HTR-8/SVneo (cell line): ENCODE measurements around the gene G6PC2.
"Not testable (repeated sequence)": the region's sequence is repeated elsewhere in the genome, so short reads cannot be mapped to it uniquely, and the experiment has no call there.

ENCODE experiments used
- DNase-seq: peaks from one replicate; pipeline ENCODE4 v3.0.0; 2011; ENCODE audit warnings: low spot score, mixed read lengths; ENCODE audit not compliant: insufficient read length
- FAIRE-seq: peaks from 2 replicates; lab custom pipeline; 2011; peaks lifted over from hg19 to GRCh38; lab: Jason Lieb, UNC

The G6PC2 gene, protein sequence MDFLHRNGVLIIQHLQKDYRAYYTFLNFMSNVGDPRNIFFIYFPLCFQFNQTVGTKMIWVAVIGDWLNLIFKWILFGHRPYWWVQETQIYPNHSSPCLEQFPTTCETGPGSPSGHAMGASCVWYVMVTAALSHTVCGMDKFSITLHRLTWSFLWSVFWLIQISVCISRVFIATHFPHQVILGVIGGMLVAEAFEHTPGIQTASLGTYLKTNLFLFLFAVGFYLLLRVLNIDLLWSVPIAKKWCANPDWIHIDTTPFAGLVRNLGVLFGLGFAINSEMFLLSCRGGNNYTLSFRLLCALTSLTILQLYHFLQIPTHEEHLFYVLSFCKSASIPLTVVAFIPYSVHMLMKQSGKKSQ

DNA sequence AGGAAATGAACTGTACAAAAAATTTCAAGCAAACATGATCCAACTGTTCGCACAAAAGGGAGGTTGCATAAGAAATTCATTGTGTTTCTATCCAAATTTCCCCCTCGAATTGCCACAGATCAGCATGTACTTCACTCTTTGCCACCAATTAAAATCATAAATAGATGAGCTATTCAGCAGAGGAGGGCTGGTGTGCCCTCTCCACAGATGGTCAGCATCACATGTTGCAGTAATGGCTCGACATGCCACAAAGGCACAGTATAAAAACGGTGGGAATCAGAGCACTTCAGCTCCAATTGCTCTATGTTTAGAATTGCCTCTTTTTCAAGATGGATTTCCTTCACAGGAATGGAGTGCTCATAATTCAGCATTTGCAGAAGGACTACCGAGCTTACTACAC is at the start of gene G6PC2:
TSS of gene G6PC2 (plus strand) at position 289 of the 400 bp plus-strand sequence. CDS start at position 330, 41 bp downstream.
- DNase-seq (no peak), FAIRE-seq (no peak)

DNA sequence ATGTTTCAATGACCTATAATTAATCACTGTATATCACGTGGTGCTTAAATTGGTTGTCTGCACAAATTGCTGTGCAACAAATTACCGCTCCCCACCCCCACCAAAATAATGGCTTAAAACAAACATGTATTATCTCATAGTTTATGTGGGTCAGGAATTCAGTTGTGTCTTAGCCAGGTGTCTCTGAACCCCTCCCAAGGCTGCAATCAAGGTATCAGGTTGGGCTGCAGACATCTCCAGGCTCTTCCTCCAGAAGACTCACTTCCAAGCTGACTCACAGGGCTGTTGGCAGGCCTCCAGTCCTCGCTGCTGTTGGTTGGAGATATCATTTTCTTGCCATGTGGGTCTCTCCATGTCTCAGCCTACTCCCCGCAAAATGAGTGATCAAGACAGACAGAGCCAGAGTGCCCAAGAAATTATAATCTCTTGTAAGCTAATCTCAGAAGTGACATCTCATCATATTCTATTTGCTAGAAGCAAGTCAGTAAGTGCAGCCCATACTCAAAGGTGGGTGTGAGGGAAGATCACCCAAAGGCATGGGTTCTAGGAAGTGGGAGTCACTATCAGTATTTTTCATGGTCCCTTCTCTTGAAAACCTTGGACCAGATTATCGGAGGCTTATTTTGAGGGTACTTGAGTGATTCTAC is 49.3 kb upstream of the G6PC2 start:
- DNase-seq (peak; percentile 41), FAIRE-seq (no peak)

DNA sequence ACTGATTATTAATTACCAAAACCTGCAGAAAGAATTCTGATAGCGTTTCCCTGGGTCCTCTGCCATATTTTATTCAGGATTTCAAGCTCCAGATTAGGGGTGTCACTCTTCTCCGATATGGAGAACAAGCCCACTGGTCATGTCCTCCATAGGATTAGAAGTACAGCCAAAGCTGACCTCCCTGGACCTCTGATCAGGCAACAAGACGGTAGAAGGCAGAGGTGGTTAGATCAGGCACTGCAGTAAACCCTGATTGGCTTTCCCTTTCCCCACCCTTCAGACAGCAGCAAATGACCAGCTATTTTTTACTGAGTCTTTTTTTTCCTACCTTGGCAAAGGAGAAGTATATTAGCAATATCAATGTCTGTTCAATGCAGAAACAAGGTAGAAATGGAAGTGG is 48.6 kb upstream of the G6PC2 start:
- FAIRE-seq, result no peak
- DNase-seq, result no peak

DNA sequence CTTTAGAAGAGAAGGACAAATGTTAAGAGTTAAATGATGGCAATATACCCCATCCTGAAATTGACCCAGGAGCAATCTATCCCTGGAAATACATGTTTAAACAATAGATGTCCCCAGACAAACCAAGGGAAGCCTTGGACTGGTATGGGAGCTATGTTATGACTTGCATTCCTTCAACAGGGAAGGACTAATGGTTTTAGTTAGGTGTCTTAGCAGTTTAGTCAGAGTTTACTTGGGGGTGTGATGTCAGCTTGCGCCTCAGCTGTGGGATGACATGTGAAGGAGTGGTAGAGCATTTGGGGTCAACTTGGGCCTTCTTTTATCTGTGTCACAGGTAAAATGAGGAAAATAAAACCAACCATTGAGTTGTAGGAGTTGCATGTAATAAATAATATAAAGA is 47.6 kb upstream of the G6PC2 start:
- FAIRE-seq, result no peak
- DNase-seq, result no peak

DNA sequence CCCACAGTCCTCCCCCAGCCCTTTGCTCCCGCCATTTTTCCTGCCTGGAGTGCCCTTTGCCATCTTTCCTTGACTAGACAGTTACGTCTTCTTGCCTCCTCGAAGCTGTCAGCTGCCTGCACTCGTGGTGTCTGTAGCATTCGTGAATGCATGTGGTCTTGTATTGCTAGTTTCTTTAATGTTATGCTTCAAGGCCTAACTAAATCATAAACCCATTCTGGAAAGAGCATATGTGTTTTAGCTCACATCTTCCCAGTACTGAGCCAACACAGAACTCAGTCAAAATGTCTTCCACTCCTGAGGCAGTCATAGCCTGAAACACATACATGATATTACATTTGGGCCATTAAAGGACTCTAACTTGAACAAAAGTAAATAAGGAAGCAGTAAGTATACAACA is 46.4 kb upstream of the G6PC2 start:
- FAIRE-seq, result no peak
- DNase-seq, result no peak

DNA sequence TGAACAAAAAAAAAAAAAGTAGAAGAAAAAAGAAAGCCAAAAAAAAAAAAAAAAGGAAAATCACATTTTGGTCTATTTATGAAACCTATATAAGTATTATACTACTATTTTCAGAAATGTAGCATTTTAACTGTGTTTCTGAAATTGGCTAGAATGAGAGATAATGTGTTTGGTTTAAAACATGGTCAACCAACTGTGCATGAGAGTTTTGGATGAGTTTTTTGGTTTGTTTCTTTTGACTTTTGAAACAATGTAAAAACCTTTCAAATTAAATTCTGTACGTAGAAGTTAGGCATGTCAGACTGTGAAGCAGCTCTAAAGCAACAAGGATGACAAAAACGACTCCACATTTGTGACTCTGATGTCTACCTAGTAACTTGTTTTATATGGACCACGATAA is 45.5 kb upstream of the G6PC2 start:
- DNase-seq, result no peak
- FAIRE-seq, result no peak

DNA sequence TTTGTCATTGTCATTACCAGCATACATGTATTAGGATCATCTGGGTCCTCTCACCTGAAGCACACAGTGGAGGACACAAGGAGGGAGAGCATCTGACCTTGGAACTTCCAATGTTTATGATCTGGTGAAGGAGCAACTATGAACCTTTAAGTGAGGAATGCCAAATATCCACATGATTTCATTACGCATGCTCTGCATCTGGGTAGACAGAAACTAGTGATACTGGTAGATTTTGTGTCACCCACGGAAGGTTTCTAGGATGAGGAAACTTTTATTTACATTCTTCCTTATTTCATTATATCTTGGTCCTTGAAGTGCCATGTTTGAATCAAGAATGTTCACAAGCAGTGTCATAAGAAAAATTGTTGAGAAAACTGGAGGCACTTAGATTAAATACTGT is 42.9 kb upstream of the G6PC2 start:
- no peak for DNase-seq
- FAIRE-seq, result no peak

DNA sequence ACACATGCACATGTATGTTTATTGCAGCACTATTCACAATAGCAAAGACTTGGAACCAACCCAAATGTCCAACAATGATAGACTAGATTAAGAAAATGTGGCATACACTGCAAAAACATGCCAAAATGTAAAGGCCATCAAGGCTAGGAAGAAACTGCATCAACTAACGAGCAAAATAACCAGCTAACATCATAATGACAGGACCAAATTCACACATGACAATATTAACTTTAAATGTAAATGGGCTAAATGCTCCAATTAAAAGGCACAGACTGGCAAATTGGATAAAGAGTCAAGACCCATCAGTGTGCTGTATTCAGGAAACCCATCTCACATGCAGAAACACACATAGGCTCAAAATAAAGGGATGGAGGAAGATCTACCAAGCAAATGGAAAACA is 33.9 kb upstream of the G6PC2 start:
- not testable (repeated sequence) for DNase-seq, FAIRE-seq

DNA sequence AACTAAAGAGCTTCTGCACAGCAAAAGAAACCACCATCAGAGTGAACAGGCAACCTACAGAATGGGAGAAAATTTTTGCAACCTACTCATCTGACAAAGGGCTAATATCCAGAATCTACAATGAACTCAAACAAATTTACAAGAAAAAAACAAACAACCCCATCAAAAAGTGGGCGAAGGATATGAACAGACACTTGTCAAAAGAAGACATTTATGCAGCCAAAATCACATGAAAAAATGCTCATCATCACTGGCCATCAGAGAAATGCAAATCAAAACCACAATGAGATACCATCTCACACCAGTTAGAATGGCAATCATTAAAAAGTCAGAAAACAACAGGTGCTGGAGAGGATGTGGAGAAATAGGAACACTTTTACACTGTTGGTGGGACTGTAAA is 30.7 kb upstream of the G6PC2 start:
- DNase-seq, FAIRE-seq: not testable (repeated sequence)

DNA sequence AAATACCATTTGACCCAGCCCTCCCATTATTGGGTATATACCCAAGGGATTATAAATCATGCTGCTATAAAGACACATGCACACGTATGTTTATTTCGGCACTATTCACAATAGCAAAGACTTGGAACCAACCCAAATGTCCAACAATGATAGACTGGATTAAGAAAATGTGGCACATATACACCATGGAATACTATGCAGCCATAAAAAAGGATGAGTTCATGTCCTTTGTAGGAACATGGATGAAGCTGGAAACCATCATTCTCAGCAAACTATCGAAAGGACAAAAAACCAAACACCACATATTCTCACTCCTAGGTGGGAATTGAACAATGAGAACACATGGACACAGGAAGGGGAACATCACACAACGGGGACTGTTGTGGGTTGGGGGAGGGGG is 30.3 kb upstream of the G6PC2 start:
- DNase-seq, FAIRE-seq: not testable (repeated sequence)

DNA sequence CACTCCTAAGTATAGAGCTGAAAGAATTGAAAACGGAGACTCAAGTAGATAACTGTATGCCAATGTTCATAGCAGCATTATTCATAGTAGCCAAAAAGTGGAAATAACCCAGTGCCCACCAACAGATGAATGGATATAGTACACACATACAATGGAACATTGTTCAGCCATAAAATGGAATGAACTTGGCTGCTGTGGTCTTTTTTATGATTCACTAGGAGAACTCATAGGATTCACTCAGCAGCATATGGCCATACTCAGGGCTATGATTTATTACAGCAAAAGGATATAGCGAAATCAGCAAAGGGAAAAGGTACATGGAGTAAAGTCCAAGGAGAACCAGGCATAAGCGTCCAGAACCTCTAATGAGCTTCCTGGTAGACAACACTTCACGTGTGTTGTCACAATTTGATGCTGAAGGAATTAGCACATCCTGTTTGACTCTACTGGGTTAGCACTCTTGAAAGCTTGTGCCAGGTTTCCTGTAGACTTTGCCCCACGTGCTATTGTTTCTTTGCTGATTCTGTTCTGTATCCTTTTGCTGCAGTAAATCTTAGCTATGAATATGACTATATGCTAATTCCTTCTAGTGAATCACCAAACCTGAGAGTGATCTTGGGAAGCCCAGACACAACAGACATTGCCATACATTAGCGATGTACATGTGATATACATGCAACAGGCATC is 26.6 kb upstream of the G6PC2 start:
- FAIRE-seq, result no peak
- no peak for DNase-seq

DNA sequence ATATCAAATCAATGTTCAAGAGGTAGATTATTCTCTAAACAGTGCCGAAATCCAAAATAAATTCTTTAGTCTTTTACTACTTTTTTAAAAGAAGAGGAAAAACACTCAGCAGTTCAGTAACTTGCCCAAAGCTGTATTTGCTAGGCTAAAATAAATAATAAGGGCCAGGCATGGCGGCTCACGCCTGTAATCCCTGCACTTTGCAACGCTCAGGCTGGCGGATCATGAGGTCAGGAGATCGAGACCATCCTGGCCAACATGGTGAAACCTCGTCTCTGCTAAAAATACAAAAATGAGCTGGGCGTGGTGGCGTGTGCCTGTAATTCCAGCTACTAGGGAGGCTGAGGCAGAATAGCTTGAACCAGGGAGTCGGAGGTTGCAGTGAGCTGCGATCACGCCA is 18.9 kb upstream of the G6PC2 start:
- not testable (repeated sequence) for FAIRE-seq

DNA sequence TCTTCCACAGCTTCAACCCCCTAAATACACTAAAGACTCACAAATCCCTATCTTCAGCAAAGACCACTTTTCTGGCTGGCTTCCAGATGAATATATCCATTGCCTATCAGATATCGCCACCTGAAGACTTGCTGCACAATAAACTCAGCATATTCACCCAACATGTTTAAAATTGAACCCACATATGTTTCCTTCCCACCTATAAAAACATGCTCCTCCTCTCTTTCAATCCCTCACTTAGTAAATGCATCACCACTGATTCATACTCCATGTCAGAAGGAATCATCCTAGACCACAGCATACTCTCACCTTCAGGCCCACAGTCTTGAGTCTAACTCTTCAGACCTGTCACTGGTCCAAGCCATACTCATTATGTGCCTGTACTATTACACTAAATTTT is 16.1 kb upstream of the G6PC2 start:
- no peak for FAIRE-seq
- no peak for DNase-seq

More for the DNA sequence above, 18.9 kb upstream of the G6PC2 start:
- DNase-seq, result not testable (repeated sequence)

DNA sequence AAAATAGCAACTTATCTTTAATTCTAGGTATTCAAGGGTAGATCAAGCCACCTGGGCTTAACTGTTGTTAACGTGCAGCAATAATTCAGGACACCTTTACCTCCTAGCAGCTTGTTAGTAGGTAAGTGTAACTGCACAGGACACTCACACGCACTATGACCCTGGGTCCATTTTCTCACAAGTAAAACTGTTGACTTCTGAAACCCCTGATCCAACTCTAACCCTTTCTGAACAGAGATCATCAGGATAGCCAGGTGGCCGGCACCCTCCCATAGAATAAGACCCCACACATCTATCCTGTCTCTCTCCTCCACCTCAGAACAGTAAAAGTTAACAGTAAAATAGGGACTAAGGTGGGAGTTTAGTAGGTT is 11.5 kb upstream of the G6PC2 start:
- no peak for FAIRE-seq
- DNase-seq, result no peak

DNA sequence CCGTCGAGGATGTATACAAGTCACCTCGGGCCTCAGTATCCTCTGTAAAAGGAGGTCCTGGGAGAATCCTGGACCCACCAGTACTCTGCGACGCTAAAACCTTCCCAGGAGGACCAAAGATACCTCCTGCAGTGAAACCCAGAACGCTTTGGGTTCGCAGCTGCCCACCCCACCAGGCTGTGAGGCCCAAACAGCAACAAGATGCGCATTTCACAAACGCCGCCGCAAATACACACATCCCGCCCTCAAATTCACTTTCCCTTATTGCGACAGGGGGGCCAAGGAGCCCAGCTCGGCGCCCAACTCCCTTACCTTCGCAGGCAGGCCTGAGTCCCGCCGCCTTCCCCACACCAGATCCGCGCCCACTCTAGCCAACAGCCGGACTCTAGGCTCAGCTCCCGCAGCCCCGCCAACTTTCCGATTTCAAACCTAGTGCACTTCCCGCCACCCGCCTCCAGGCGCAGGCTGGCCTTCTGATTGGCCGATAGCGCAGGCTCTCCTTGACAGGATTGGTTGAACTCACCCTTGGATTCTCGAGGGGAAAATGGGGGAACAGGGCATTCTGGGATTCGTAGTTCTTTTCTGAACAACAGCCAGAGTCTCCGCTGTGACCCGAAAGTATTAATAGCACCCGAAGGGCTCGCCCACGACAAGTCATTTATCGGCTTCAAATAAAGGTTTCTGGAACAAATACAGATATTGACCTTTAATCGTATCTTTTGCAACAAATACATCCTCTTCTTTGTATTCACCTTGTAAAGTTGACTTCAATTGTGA is 10.9 kb upstream of the G6PC2 start, which contains the start of gene SPC25:
TSS of gene SPC25 (minus strand) at position 425 of the 777 bp plus-strand sequence. CDS start 911 bp downstream, outside the sequence.
- peak; percentile 74 for FAIRE-seq
- peak; percentile 94 for DNase-seq

DNA sequence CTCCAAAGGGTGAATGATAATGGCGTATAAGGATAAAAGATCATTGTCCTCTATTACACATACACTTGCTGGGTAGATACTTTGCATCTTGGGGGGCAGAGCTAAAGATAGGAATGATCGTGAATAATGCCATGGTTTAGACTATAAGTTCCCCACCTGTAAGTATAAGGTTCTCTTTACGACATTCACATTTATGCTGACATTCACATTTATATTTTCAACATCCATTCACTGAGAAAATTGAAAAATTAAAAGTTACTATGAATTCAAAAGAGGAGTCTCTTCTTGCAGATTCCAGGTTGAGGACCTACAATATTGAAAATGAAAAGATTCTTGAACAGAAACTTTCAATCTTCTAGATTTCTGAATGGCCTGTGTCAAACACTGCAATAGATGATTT is 8.8 kb upstream of the G6PC2 start:
- FAIRE-seq, result no peak

DNA sequence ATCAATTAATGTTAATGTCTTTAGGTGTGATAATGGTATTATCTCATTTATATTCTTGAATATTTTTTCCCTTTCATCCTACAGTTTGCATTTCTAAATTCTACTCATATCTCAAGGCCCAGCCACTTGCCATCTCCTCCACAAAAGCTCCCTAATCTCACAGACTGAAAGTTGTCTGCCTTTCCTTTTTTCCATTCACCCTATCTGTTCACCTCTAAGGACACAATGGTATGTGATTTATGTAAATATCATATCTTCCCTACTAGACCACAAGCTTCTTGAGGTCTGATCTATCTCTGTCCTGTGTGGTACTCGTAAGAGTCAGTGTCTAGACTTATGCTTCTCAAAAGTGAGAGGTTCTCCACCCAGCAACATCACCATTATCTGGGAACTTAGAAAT is 7.0 kb upstream of the G6PC2 start:
- DNase-seq (no peak), FAIRE-seq (no peak)

More for the DNA sequence above, 8.8 kb upstream of the G6PC2 start:
- no peak for DNase-seq

DNA sequence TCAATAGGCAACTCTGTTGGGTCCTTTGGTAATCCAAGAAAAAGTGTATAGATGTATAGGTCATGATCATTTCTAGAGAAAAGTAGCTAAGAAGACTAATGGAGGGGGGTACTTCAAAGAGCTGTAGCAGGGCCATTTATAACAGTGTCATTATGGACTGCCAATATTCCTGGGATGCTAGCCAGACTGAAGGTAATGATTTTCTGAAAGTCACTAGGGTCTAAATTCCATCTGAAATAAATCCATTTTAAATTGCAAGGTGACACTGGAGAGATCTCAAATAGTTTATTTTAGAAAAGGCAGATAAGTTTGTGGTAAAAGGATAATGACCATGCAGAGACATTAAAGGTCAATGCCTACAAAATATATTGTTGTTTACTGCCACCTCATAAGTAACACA is 6.4 kb upstream of the G6PC2 start:
- DNase-seq (no peak), FAIRE-seq (no peak)

DNA sequence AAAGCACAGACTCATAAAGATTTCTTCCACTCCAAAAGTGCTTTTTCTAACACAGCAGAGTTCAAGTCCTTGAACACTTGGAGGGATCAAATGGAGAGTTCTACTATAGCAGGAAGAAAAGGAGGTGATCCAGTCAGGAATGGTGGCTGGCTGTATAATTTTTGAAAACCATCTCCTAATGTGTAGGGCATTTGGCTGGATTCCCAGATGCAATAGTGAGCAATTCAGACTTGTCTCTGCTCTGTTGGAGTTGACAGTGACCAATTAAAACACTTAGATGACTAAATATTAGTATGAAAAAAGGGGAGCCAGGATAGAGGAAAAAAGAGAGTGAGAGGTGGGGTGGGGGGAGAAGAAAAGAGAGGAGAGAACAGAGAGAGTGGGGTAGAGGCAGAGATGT is 5.3 kb upstream of the G6PC2 start:
- no peak for DNase-seq
- FAIRE-seq, result no peak

DNA sequence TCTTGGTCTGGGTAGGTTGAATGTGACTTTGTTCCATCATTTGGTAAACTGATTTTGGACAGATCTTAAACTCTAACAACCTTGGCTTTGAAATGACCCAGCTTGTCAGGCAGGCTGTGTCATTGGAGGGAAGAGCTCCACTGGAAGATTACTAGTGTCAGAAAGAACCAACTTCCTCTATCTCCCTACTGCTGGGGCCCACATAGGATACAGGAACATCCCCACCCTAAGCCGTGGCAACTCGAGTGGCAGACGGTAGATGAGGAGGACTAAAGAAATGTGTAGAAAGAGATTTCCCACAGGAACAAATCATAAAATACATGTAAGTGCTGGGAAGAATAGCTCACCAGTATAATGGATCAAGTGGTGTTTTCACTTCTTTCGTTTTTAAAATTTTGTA is 4.3 kb upstream of the G6PC2 start:
- no peak for DNase-seq
- FAIRE-seq, result no peak
